NCI-H748 treated with DMSO at 0.1 percent for 48 hours (cell line): ENCODE results near the gene AHNAK.
"Not testable (repeated sequence)": the region's sequence is repeated elsewhere in the genome, so short reads cannot be mapped to it uniquely, and the experiment has no call there.

Experiments
- DNase-seq: peaks from one replicate; lab custom pipeline; 2025; lab: John Stamatoyannopoulos, UW

Gene AHNAK

GRCh38 chr11:62401811-62402210, 144.8 kb downstream of the AHNAK start:
- DNase-seq, result no peak

GRCh38 chr11:62401356-62401755, 145.2 kb downstream of the AHNAK start:
- no peak for DNase-seq

- no peak for DNase-seq
These were observed 145.8 kb downstream of the AHNAK start for GRCh38 chr11:62400760-62401159.

- DNase-seq, result no peak
These were observed 146.3 kb downstream of the AHNAK start for GRCh38 chr11:62400281-62400680.

GRCh38 chr11:62399878-62400266, 146.7 kb downstream of the AHNAK start:
- DNase-seq, result no peak

GRCh38 chr11:62399172-62399877, 147.3 kb downstream of the AHNAK start:
- no peak for DNase-seq

- DNase-seq, result no peak
These were observed 148.3 kb downstream of the AHNAK start for GRCh38 chr11:62398011-62398994.

- DNase-seq, result no peak
These were observed 150.6 kb downstream of the AHNAK start for GRCh38 chr11:62395885-62396551.

- DNase-seq, result peak; percentile 81
These were observed 151.6 kb downstream of the AHNAK start for GRCh38 chr11:62394825-62395538.

- no peak for DNase-seq
These were observed 152.9 kb downstream of the AHNAK start for GRCh38 chr11:62393735-62394134.

- DNase-seq, result no peak
These were observed 153.5 kb downstream of the AHNAK start for GRCh38 chr11:62393061-62393611.

GRCh38 chr11:62392506-62392905, 154.1 kb downstream of the AHNAK start:
- DNase-seq, result no peak

GRCh38 chr11:62391642-62392425, 154.8 kb downstream of the AHNAK start:
- DNase-seq, result no peak

- no peak for DNase-seq
These were observed 155.9 kb downstream of the AHNAK start for GRCh38 chr11:62390722-62391121.

GRCh38 chr11:62390237-62390636, 156.4 kb downstream of the AHNAK start:
- no peak for DNase-seq

- DNase-seq, result no peak
These were observed 157.6 kb downstream of the AHNAK start for GRCh38 chr11:62388999-62389398.

- DNase-seq, result no peak
These were observed 159.2 kb downstream of the AHNAK start for GRCh38 chr11:62387381-62387780.

GRCh38 chr11:62386083-62386482, 160.5 kb downstream of the AHNAK start:
- not testable (repeated sequence) for DNase-seq

- DNase-seq, result no peak
These were observed 162.8 kb downstream of the AHNAK start for GRCh38 chr11:62383822-62384221.
